Stimulated activated CD8-positive, alpha-beta memory T cell treated with anti-CD3 and anti-CD28 coated beads, Interleukin-7, amount 100 ng/mL, for 48 hours (primary cell): Measurements from ENCODE around the gene SPOUT1.

Experiments used
- DNase-seq, 2 donors: peaks; one replicate each; pipeline ENCODE4 v3.0.0-alpha.2; 2020; ENCODE audit warnings: low read depth in 1 of 2; ENCODE audit errors: extremely low read depth in 1 of 2

Gene SPOUT1

DNA sequence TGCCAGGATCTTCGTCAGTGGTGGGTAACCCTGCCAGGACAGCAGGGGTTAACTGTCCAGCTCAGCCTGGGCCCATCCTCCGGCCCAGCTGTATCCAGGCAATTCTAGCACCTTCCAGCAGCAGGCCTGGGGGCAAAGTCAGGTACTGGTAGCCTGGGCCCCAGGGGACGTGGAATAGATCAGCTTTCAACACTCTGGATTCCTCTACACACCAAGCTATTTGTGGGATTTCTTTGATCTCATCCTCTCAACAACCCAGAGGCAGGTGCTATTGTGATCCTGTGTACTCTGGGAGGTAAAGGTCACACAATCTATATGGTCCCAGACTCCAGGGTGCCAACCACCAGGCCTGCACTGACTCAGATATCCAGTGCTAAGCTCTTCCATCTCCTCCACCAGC, 8.7 kb upstream of the SPOUT1 start:
- DNase-seq: no peak

- no peak for DNase-seq
These were observed 7.0 kb upstream of the SPOUT1 start for GRCh38 chr9:128836509-128837145.

- DNase-seq: no peak
These were observed 5.9 kb upstream of the SPOUT1 start for GRCh38 chr9:128835246-128836210.

DNA sequence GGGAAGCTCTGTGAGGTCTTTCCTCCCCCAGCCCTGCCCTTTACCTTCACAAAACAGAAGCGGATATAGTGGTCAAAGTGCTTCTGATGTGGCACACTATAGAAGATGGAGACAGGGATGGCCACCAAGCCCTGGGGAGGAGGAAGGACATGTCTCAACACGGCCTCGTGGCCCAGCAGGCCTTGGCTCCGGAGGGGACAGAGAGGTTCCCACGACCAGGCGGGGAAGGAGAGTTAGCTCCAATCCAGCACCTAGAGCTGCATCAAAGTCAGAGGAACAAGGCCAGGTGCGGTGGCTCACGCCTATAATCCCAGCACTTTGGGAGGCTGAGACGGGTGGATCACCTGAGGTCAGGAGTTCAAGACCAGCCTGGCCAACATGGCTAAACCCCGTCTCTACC, 4.1 kb upstream of the SPOUT1 start:
- DNase-seq: no peak

- DNase-seq: no peak
These were observed 708 bp downstream of the SPOUT1 start for GRCh38 chr9:128828719-128829452.

DNA sequence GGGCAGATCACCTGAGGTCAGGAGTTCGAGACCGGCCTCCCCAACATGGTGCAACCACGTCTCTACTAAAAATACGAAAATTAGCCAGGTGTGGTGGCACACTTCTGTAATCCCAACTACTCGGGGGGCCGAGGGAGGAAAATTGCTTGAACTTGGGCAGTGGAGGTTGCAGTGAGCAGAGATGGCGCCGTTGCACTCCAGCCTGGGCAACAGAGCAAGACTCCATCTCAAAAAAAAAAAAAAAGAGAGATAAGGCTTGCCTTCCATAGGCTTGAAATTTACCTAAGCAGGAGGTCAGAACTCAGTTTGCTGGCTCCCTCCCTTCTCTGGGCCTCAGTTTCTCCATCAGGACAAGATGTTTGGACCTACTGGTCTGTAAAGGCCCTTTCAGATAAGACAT, 1.3 kb downstream of the SPOUT1 start:
- DNase-seq: no peak

GRCh38 chr9:128825923-128826700, 3.5 kb downstream of the SPOUT1 start:
- no peak for DNase-seq

DNA sequence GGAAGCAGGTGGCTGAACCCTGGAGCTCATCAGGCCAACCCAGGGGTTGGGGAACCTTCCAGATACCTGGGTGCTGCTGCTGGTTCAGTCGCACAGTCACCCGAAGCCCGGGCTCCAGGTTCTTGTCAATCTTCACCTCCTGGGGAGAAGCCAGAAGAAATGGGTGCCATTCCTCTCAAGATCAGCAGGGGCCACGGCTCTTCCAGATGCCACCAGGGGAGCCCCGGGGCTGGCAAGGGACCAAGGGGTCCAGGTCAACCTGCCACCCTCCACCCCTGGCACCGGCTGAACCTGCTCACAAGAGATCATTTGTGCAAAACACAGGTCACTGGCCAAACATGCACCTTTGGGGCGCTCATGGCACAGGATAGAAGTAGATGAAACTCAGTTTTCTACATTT, 4.7 kb downstream of the SPOUT1 start:
- DNase-seq: no peak

DNA sequence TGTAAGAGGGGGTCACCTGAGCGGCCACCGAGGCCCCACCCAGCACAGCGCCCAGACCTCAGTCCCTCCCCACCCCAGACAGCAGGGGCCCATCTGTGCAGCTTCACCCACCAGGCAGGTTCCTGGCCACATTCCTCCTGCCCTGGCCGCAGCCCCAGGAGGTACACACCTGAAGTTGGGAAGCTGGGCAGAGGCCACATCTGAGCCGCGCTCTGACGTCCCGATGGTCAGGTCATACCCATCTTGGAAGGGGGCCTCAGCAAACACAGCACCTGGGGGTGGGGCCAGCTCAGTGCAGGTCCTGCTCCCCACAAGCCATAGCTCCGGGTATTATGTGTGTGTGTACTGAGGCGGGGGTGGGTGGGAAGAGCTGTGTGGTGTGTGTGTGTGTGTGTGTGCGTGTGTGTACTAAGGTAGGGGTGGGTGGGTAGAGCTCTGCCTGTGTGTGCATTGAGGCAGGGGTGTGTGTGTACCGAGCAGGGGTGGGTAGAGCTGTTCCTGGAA, 5.6 kb downstream of the SPOUT1 start:
- DNase-seq: no peak

DNA sequence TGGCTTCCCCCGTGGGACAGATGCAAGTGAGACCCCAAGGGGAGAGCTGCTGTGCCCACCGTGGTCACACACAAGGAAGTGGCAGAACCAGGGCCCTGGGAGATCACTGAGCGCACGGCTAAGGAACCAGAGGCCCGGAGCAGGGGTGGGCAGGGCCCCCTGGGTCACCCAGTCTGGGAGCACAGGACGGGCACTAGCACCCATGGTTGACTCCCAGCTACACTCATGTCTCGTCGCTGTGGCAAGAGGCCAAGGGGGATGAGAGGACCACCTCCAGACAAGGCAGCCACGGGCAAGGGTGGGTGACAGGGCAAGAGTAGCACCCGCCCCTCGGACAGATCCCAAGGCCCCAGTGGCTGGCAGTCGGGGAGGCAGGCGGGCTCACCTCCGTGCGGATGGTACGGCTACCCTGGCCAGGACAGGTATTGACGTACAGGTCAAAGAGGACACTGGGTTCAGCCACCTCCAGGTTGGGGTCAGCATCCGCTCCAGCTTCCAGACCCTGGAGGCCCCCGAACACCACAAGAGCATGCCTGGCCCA, 6.2 kb downstream of the SPOUT1 start:
- no peak for DNase-seq

DNA sequence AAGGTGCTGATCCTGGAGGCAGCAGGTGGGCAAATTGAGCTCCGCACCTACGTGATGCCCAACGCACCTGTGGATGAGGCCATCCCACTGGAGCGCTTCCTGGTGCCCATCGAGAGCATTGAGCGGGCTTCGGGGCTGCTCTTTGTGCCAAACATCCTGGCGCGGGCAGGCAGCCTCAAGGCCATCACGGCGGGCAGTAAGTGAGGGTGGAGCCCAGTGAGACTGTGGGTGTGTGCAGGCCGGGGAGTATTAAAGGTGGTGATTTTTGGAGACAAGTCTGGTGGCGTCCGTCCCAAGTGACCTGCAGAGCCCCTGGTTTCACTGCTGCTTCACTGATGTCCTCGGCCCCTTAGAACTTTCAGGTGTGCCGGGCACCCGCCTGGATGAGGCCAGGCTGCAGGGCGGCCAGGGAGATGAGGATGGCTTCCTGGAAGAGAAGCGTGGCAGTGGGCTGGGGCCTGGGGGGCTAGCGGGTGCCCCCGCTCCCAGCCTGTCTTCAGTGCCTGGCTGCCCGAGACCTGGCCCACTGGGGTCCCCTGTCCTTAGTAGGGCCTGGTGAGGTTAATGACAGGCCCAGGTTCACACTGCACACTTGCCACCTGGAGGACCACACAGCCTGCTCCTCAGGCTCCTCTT, 7.1 kb downstream of the SPOUT1 start:
- DNase-seq: no peak

DNA sequence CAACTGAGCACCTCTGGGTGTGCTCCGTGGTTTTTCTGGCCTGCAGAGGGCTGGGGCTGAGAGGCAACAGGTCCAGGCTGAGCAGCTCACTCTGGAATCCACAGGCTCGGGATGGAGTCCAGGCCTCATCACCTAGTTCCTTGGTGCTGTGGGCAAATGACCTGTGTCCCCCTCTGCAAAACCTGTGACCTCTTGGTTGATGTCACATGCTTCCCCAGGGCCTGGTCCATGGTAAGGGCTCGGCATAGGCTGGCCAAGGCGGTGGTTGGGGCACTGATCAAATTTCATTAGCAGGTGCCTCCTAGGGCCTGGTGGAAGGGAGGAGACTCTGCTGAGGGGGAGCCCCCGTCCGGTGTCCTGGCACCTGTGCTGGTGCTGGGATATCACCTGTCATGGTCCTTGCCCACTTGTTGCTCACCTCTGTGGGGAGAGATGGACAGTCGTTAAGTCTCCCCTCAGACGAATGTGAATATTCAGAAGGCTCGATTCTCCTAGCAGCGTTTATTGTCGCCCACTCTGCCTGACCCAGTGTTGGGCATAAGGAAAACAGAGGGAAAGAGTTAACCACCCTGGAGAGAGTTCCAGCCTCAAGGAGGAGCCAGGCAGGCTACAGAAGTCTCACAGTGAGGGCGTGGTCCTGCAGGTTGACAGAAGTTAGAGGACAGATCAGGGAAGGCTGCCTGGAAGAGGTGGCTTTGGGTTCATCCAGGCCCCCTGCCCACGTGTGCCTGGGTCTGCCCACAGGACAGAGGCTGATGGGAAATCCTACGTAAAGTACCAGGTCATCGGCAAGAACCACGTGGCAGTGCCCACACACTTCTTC, 7.8 kb downstream of the SPOUT1 start:
- DNase-seq: no peak

- no peak for DNase-seq
These were observed 8.7 kb downstream of the SPOUT1 start for GRCh38 chr9:128820665-128821583.

DNA sequence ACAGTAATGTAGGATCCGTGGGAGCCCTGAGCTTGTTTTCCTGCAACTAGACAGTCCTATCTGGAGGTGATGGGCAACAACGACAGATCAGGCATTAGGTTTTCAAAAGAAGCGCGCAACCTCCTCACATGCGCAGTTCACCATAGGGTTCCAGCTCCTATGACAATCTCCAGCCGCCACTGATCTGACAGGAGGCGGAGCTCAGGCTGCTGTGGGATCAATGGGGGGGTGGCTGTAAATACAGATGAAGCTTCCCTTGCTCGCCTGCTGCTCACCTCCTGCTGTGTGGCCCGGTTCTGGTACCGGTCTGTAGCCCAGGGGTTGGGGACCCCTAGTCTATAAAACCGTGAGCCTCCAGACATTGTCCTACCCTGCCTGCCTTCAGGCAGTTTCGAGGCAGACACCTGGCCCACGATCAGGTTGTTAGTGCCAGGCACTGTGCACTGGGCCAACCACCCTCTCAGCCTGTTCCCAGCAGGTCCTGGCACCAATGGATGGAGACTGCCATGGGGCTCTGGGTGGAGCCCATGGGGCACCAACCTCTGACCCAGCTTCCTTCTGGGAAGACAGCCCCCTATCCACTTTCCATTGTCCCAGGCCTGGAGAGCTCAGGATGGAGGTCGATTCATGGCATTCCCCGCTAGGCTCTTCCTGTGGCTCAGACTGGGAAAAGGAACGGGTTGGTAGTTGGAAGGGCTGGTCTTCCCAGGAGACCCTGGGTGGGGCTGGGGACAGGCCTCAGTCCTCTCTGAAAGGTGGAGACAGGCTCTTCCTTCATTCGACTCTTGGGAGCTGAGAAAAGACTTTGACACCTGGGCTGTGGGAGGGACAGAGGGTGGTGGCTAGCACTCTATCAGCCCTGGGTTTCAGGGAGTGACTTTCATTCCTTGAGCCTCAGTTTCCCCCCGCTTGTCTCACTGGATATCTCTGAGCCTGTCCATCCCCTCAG, 9.6 kb downstream of the SPOUT1 start:
- no peak for DNase-seq

GRCh38 chr9:128818839-128819715, 10.5 kb downstream of the SPOUT1 start:
- DNase-seq: peak in 1 of 2 donors; percentile 26
